ENCODE results near the gene MDFIC.

Gene MDFIC

GRCh38 chr7:114953724-114954123 lies 31.8 kb downstream of the MDFIC start:
- DNase-seq (ENCODE audit: low read depth in 2 of 2), result no peak

- DNase-seq (ENCODE audit: low read depth in 2 of 2), result no peak
Measured at GRCh38 chr7:114956702-114957101, 34.8 kb downstream of the MDFIC start.

- no peak for DNase-seq (ENCODE audit: low read depth in 2 of 2)
Measured at GRCh38 chr7:114957444-114957843, 35.5 kb downstream of the MDFIC start.

GRCh38 chr7:114959931-114960330 lies 38.0 kb downstream of the MDFIC start:
- no peak for DNase-seq (ENCODE audit: low read depth in 2 of 2)

GRCh38 chr7:114962441-114962840 lies 40.5 kb downstream of the MDFIC start:
- DNase-seq (ENCODE audit: low read depth in 2 of 2), result no peak

- no peak for DNase-seq (ENCODE audit: low read depth in 2 of 2)
Measured at GRCh38 chr7:114966156-114966555, 44.3 kb downstream of the MDFIC start.

- DNase-seq (ENCODE audit: low read depth in 2 of 2), result no peak
Measured at GRCh38 chr7:114969096-114969495, 47.2 kb downstream of the MDFIC start.

- no peak for DNase-seq (ENCODE audit: low read depth in 2 of 2)
Measured at GRCh38 chr7:114970308-114970707, 48.4 kb downstream of the MDFIC start.

- no peak for DNase-seq (ENCODE audit: low read depth in 2 of 2)
Measured at GRCh38 chr7:114970732-114971131, 48.8 kb downstream of the MDFIC start.

GRCh38 chr7:114972567-114972966 lies 50.7 kb downstream of the MDFIC start:
- DNase-seq (ENCODE audit: low read depth in 2 of 2), result no peak

- peak in 1 of 2 experiments; percentile 28 for DNase-seq (ENCODE audit: low read depth in 2 of 2)
Measured at GRCh38 chr7:114973147-114973546, 51.3 kb downstream of the MDFIC start.

- no peak for DNase-seq (ENCODE audit: low read depth in 2 of 2)
Measured at GRCh38 chr7:114975401-114975800, 53.5 kb downstream of the MDFIC start.

- no peak for DNase-seq (ENCODE audit: low read depth in 2 of 2)
Measured at GRCh38 chr7:114976666-114977065, 54.8 kb downstream of the MDFIC start.

- DNase-seq (ENCODE audit: low read depth in 2 of 2), result no peak
Measured at GRCh38 chr7:114977277-114977676, 55.4 kb downstream of the MDFIC start.

- no peak for DNase-seq (ENCODE audit: low read depth in 2 of 2)
Measured at GRCh38 chr7:114979388-114979787, 57.5 kb downstream of the MDFIC start.

- DNase-seq (ENCODE audit: low read depth in 2 of 2), result no peak
Measured at GRCh38 chr7:114979803-114980507, 58.1 kb downstream of the MDFIC start.

GRCh38 chr7:114981323-114981722 lies 59.4 kb downstream of the MDFIC start:
- DNase-seq (ENCODE audit: low read depth in 2 of 2), result no peak

GRCh38 chr7:114985116-114985715 lies 63.3 kb downstream of the MDFIC start:
- DNase-seq (ENCODE audit: low read depth in 2 of 2), result no peak

GRCh38 chr7:114986190-114987180 lies 64.6 kb downstream of the MDFIC start:
- DNase-seq (ENCODE audit: low read depth in 2 of 2), result no peak

GRCh38 chr7:114988026-114988425 lies 66.1 kb downstream of the MDFIC start:
- DNase-seq (ENCODE audit: low read depth in 2 of 2), result no peak

- peak; percentile 56 to 63 for DNase-seq (ENCODE audit: low read depth in 2 of 2)
Measured at GRCh38 chr7:114988755-114989375, 67.0 kb downstream of the MDFIC start.

GRCh38 chr7:114989531-114989930 lies 67.6 kb downstream of the MDFIC start:
- no peak for DNase-seq (ENCODE audit: low read depth in 2 of 2)
